ENCODE results near the gene HRG.

DNA sequence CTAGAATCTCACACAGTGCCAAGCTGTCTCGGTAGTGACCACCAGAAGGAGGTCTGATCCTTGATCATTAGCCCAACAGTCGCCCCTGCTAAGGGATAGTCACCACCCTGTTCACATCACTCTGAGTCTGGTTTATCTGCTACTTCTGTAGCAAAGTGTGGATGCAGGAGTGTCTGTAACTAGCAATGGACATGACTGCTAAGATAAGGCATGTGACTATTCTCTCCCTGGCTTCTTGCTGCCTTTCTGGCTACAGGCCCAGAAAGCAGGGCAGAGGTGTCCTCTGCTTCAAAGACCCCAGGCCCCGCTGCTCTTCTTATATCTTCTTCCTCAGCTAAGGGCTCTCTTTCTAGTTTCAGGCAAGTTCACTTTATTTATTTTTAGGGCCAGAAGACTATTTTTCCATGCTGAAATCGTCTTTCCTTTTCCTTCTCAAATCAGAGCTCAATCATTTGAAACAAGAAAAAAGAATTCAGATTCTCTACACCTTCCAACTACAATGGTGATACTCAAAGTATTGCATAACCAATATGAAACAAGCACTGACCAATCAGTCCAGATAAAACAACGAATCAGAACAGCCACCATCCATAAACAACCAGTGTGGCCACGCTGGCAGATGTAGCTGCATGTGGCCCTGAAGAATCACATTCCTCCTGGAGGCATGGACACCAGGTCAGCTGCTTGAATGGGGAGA lies 43.3 kb downstream of the HRG start:
- no peak for TF ChIP-seq POLR2AphosphoS5 (IDR thresholded peaks at IDR 0.05; ENCODE audit: low read depth, low read length)
- no peak for TF ChIP-seq TAF1 (IDR thresholded peaks at IDR 0.05; ENCODE audit: borderline replicate concordance, insufficient read depth, low read length)
- TF ChIP-seq, protein P1, sequence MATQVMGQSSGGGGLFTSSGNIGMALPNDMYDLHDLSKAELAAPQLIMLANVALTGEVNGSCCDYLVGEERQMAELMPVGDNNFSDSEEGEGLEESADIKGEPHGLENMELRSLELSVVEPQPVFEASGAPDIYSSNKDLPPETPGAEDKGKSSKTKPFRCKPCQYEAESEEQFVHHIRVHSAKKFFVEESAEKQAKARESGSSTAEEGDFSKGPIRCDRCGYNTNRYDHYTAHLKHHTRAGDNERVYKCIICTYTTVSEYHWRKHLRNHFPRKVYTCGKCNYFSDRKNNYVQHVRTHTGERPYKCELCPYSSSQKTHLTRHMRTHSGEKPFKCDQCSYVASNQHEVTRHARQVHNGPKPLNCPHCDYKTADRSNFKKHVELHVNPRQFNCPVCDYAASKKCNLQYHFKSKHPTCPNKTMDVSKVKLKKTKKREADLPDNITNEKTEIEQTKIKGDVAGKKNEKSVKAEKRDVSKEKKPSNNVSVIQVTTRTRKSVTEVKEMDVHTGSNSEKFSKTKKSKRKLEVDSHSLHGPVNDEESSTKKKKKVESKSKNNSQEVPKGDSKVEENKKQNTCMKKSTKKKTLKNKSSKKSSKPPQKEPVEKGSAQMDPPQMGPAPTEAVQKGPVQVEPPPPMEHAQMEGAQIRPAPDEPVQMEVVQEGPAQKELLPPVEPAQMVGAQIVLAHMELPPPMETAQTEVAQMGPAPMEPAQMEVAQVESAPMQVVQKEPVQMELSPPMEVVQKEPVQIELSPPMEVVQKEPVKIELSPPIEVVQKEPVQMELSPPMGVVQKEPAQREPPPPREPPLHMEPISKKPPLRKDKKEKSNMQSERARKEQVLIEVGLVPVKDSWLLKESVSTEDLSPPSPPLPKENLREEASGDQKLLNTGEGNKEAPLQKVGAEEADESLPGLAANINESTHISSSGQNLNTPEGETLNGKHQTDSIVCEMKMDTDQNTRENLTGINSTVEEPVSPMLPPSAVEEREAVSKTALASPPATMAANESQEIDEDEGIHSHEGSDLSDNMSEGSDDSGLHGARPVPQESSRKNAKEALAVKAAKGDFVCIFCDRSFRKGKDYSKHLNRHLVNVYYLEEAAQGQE (IDR thresholded peaks at IDR 0.05; ENCODE audit: insufficient read depth in 1 of 2, low read depth in 2 of 2, low read length in 2 of 2): no peak

Measured in PFSK-1 (cell line).